ENCODE data around the gene SCAND1.

The SCAND1 gene

GRCh38 chr20:35903843-35904242 lies 50.5 kb downstream of the SCAND1 start:
- Histone ChIP-seq H3K4me3 (ENCODE audit: low read depth, low read length, poor library complexity, severe bottlenecking) (no peak overlapping the region), H3K27ac (ENCODE audit: low read depth, low read length, poor library complexity, severe bottlenecking) (no peak overlapping the region), H3K4me2 (ENCODE audit: low read length) (no peak overlapping the region), H3K4me1 (ENCODE audit: insufficient read depth, low read length, severe bottlenecking) (no peaks in the 10 kb centered on the region), H2AFZ (ENCODE audit: low read length) (no peak overlapping the region), H3K36me3 (ENCODE audit: insufficient read depth, low read length) (peaks cover 42% of the 10 kb centered on the region; the same call in 1 of the 2 replicates), H3K27me3 (ENCODE audit: insufficient read depth, low read length) (no peaks in the 10 kb centered on the region), H4K20me1 (ENCODE audit: insufficient read depth, low read length) (no peaks in the 10 kb centered on the region), H3K9me2 (ENCODE audit: low read depth, low read length) (no peaks in the 10 kb centered on the region), H3K9ac (ENCODE audit: low read length) (no peak overlapping the region), H3K9me3 (ENCODE audit: low read length) (no peaks in the 10 kb centered on the region), H3F3A (ENCODE audit: insufficient read depth, low read length) (no peaks in the 10 kb centered on the region), H3K79me2 (ENCODE audit: insufficient read depth, low read length) (no peaks in the 10 kb centered on the region)
- TF ChIP-seq EZH2 (IDR thresholded peaks at IDR 0.05; ENCODE audit: borderline replicate concordance, low read length) (no peak), CTCF (IDR thresholded peaks at IDR 0.05; ENCODE audit: low read length) (no peak)

Data from OCI-LY1 (cell line).